HG03095 (cell line): Measurements from ENCODE around the gene RFTN1.

Experiments used
- ATAC-seq: cut with Tn5 transposase; IDR thresholded peaks from one replicate; pipeline ENCODE4 v1.9.1; 2021; ENCODE audit warnings: moderate library complexity; ENCODE audit not compliant: unreplicated experiment

RFTN1 gene

DNA sequence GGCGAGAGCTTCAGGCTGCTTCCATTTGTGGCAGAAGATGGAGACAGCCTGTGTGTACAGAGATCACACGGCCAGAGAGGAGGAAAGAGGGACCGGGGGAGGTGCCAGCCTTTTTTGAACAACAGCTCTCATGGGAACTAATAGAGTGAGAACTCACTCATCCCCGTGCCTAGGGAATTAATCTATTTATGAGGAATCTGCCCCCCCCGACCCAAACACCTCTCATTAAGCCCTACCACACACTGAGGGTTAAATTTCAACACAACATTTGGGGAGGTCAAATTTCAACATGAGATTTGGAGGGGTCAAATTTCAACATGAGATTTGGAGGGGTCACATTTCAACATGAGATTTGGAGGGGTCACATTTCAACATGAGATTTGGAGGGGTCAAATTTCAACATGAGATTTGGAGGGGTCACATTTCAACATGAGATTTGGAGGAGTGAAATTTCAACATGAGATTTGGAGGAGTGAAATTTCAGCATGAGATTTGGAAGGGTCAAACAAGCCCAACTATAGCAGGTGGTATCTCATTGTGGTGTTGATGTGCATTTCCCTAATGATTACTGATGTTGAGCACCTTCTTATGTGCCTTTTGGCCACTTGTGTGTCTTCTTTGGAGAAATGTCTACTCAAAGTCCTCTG lies 20.6 kb upstream of the RFTN1 start:
- ATAC-seq = no peak

GRCh38 chr3:16529264-16529663 lies 15.8 kb upstream of the RFTN1 start:
- no peak for ATAC-seq

DNA sequence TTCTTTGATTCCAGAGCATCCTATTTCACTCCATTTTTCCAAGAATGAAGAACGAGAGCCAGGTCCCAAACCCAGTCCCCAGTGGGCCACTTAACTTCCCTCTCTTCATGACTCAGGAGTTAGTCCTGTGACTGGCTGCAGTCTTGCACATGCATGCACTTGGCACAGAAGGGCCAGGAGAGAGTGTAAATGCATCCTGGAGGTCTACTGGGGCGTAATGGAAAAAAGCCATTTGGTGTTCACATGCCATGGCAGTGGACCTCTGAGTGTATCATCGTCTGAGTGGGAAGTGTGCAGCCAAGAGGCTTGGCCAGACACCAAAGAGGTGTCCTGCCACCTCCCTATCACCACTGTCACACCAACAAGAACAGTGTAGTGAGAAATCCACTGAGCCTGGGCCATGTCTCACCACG lies 15.1 kb upstream of the RFTN1 start:
- no peak for ATAC-seq

GRCh38 chr3:16528106-16528505 lies 14.6 kb upstream of the RFTN1 start:
- no peak for ATAC-seq

DNA sequence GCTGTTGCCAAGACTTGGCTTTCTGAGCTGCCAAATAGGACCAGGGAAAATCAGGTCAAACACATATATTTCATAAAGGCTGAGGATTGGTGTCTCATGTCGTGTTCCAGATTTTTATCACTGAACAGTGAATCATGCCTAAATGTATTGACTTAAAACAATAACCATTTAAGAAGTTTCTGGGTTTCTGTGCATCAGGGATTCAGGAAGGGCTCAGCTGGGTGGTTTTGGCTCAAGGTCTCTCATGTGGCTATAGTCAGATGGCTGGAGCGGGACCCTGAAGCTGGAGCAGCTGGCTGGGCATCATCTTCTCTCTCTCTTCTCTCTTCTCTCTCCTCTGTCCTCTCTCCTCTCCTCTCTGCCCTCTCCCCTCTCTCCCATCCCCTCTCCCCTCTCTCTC lies 10.7 kb upstream of the RFTN1 start:
- no peak for ATAC-seq

DNA sequence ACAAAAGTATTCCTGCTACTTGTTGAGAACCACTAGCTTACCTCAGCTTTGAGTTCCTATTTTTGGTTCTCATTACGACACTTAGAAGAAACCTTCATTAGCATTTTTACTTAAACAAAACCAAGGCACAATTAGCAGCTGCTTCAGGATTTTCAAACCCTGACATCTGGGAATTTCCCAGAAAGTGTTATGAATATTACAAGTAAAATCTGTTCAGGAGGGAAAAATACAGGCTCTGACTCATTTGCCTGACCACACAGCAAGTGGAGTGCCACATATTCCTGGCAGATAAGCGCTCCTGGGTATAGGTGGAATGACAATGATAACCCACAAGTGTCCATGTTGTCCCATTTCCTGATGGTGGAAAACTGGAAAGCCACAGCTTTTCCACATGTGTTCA lies 10.3 kb upstream of the RFTN1 start:
- ATAC-seq = no peak

DNA sequence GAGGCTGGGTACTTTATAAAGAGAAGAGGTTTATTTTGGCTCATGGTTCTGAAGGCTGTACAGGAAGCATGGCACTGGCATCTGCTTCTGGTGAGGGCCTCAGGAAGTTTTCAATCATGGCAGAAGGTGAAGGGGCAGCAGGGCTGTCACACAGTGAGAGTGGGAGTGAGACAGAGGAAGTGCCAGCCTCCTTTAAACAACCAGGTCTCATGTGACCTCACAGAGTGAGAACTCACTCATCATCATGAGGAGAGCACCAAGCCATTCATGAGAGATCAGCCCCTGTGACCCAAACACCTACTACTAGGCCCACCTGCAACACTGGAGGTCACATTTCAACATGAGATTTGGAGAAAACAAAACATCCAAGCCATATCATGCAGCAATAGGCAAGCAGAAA lies 9.3 kb upstream of the RFTN1 start:
- no peak for ATAC-seq

DNA sequence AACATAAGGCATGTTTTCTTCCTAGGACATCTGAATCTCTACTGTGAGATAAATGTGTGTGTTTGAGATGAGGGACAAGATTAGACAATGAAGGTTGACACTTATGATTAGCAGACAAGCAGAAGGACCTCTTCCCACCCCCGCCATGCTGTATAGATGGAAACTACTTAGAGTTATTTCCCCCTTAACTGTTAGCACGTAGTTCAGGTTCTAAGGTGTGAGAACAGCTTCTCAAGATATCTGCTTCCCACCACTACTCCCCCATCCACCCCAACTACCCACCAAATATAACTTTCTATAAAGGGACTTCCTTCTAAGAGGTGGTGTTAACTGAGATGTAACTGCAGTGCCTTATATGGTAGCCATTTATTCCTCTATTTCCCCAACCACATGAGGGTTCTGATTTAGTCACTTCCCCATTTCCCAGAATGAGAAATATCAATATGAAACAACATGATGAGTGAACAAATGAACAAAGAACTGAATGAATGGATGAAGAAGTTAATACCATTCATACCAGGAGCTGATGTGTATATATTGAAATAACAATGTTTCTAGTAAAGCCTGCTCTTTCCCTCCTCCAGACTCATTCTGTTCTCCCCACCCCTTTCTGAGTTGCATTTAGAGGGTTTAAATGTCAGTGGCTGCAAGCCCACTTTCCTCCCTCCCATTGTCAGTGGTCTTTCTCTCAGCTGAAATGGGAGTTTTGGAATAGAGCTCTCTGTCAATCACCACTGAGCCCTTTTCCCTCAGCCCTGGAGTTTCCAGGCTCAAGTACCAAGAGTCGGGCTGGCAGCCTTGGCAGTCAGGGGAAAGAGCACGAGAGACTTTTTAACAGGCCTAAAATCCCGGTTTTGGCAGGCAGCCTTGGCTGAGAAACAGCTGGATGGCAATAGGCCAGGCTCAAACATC lies 7.7 kb upstream of the RFTN1 start:
- ATAC-seq = peak; percentile 56

- no peak for ATAC-seq
These were observed 6.9 kb upstream of the RFTN1 start for GRCh38 chr3:16520241-16520969.

GRCh38 chr3:16516695-16517481 lies 3.4 kb upstream of the RFTN1 start:
- ATAC-seq = no peak

- no peak for ATAC-seq
These were observed 2.5 kb upstream of the RFTN1 start for GRCh38 chr3:16515885-16516420.

- no peak for ATAC-seq
These were observed 1.4 kb upstream of the RFTN1 start for GRCh38 chr3:16514755-16515353.

DNA sequence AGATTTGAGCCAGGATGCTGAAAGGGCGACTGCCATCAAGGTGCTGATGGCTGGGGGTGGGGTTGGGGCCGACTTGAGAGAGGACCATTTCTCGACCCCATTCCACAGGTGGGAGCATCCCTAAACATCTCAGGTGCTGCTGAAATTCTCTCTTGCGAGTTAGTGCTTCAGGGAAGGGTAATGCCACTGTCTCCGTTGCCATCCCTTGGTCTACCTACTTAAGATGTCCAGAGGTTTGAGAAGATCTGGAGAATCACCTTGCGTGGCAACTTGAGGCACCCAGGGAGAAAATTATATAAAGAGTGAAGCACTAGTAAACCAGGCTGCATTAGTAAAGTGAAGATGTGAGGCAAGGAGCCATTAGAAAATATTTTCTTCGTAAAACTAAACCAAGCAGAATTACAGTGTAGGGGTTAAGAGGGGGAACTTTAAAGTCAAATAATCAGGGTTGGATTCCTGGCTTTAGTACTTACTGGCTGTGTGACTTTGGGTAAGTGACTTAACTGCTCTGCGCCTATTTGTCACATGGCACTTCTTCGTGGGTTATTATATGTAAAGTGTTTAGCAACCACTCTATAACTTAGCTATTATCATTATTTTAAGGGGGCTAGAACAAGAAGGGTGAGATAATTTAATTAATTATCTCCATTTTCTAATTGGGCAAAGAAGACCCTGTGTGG lies 662 bp upstream of the RFTN1 start:
- ATAC-seq = no peak

DNA sequence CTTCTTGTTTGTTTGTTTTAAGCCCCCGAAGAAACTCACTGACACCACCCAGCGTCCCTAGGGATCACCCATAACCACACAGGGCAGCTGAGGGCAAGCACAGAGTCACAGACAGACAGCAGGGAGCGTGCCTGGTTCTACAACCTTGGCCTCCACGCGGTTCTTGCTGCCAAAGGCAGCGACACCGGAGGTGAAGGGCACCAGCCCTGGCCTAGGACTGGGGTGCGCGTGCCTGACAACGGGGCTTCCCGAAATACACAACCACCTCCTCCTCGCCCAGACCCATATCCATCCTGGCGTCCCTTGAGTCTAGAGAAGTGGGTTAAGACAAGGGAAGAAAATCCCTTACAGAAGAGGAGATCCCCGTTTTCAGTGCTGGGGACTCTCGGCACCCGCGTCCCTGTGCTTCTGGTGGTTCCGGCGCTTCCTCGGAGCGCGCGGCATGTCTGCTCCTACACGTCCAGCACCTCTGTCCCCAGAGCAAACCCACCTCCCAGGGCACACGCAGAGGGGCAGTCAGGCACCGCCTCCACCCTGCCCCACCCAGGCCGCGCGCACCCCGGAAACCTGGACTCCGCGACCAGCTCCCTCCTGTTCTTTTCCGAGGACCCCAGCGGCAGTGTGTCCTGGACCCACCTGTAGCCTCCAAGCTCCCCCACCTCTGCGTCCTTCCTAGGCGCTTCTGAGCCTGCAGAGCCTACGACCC lies 911 bp downstream of the RFTN1 start:
- peak; percentile 1 for ATAC-seq

DNA sequence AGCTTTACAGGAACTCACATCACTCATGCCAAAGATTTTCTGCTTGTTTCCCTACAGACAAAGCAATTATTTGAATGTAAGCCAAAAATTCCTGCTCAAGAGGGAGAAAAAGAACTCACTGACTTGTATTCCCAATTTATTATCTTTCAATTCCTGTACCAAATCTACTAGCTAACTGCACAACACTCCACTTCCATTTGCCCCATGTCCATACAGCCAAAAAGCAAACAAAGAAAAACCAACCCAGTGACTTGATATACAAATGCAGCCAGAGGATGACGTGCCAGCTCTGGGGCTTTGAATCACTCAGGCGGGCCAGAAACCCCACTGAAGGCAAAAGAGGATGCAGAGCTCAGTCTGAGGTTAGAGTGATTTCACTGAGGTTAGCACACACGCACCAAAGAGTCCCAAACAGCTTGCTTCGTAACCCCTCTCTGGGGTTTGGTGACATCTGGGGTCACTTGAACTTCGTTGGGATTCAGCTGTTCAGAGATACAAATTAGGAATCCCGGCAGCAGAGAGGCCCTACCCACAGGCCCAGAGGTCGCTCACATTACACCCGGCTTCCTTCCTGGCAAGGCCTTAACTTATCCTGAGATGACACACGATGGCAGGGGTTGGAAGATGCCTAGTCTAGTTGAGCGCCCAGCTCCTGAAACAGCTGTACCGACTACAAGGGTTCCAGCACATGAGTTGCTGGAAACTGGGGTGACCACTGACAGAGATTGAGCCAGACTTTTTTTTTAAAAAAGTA lies 1.6 kb downstream of the RFTN1 start:
- ATAC-seq = peak; percentile 40

GRCh38 chr3:16510620-16511319 lies 2.7 kb downstream of the RFTN1 start:
- peak; percentile 13 for ATAC-seq

- ATAC-seq = peak; percentile 15
These were observed 3.5 kb downstream of the RFTN1 start for GRCh38 chr3:16509721-16510619.
